ENCODE measurements around the gene ARPC4. TPM values are rescaled to one million over a fixed set of nuclear protein-coding genes. Genes with fewer than 3 reads are reported as not detected.

Gene ARPC4
- total RNA-seq, 6 donors from 2014 or later: 88.3 to 186 (median 158) TPM

- no peak for DNase-seq
- Histone ChIP-seq H3K4me1 (peaks cover 0 to 5% (median 2%) of the 10 kb centered on the region in 4 donors), H3K27me3 (no peaks in the 10 kb centered on the region), H3K36me3 (peaks cover 0 to 29% (median 14%) of the 10 kb centered on the region in 4 donors), H3K27ac (no peak overlapping the region), H3K9me3 (no peaks in the 10 kb centered on the region), H3K4me3 (no peak overlapping the region)
- TF ChIP-seq POLR2A (IDR thresholded peaks at IDR 0.05): no peak
- TF ChIP-seq CTCF (IDR thresholded peaks at IDR 0.05): no peak
- TF ChIP-seq POLR2AphosphoS5 (IDR thresholded peaks at IDR 0.05): no peak
- no peak for TF ChIP-seq EP300 (IDR thresholded peaks at IDR 0.05)
- 87 to 95% methylated on average over 9 of the region's 9 CpGs for WGBS, 2 donors
- no peak for ATAC-seq (ENCODE audit: low FRiP score in 2 of 2)
Observed at GRCh38 chr3:9815986-9816385, 23.1 kb downstream of the ARPC4 start.

- ATAC-seq (ENCODE audit: low FRiP score in 2 of 2) (no peak), DNase-seq (no peak)
- Histone ChIP-seq H3K27ac (no peak overlapping the region), H3K4me1 (no peaks in the 10 kb centered on the region), H3K36me3 (peaks cover 0 to 34% (median 14%) of the 10 kb centered on the region in 4 donors), H3K4me3 (no peak overlapping the region), H3K27me3 (no peaks in the 10 kb centered on the region), H3K9me3 (no peaks in the 10 kb centered on the region)
- TF ChIP-seq CTCF (IDR thresholded peaks at IDR 0.05) (no peak), POLR2A (IDR thresholded peaks at IDR 0.05) (no peak), POLR2AphosphoS5 (IDR thresholded peaks at IDR 0.05) (no peak), EP300 (IDR thresholded peaks at IDR 0.05) (no peak)
- WGBS, 2 donors: 75 to 94% methylated on average over 3 to 4 of the region's 6 CpGs
Observed at GRCh38 chr3:9817436-9817835, 24.6 kb downstream of the ARPC4 start.

- no peaks in the 10 kb centered on the region for H3K9me3 ChIP-seq
- ATAC-seq (ENCODE audit: low FRiP score in 2 of 2): no peak
- WGBS, 2 donors: 93 to 96% methylated on average over 6 to 7 of the region's 7 CpGs
- no peak overlapping the region for H3K27ac ChIP-seq
- H3K4me1 ChIP-seq: no peaks in the 10 kb centered on the region
- peaks cover 0 to 25% (median 11%) of the 10 kb centered on the region in 4 donors for H3K36me3 ChIP-seq
- TF ChIP-seq POLR2AphosphoS5 (IDR thresholded peaks at IDR 0.05) (no peak), EP300 (IDR thresholded peaks at IDR 0.05) (no peak), POLR2A (IDR thresholded peaks at IDR 0.05) (no peak), CTCF (IDR thresholded peaks at IDR 0.05) (no peak)
- no peaks in the 10 kb centered on the region for H3K27me3 ChIP-seq
- no peak for DNase-seq
- H3K4me3 ChIP-seq: no peak overlapping the region
Observed at GRCh38 chr3:9818666-9819335, 25.9 kb downstream of the ARPC4 start.

- H3K36me3 ChIP-seq: peaks cover 0 to 19% (median 9%) of the 10 kb centered on the region in 4 donors
- ATAC-seq (ENCODE audit: low FRiP score in 2 of 2) (no peak), DNase-seq (no peak)
- no peaks in the 10 kb centered on the region for H3K4me1 ChIP-seq
- no peak overlapping the region for H3K27ac ChIP-seq
- H3K9me3 ChIP-seq: no peaks in the 10 kb centered on the region
- no peak overlapping the region for H3K4me3 ChIP-seq
- 87 to 90% methylated on average over 7 to 12 of the region's 12 CpGs for WGBS, 2 donors
- H3K27me3 ChIP-seq: no peaks in the 10 kb centered on the region
- no peak for TF ChIP-seq EP300 (IDR thresholded peaks at IDR 0.05)
- TF ChIP-seq POLR2A (IDR thresholded peaks at IDR 0.05): no peak
- TF ChIP-seq CTCF (IDR thresholded peaks at IDR 0.05): no peak
- TF ChIP-seq POLR2AphosphoS5 (IDR thresholded peaks at IDR 0.05): no peak
Observed at GRCh38 chr3:9820543-9820942, 27.7 kb downstream of the ARPC4 start.

- H3K36me3 ChIP-seq: peaks cover 0 to 15% (median 7%) of the 10 kb centered on the region in 4 donors
- 81 to 86% methylated on average over 2 of the region's 2 CpGs for WGBS, 2 donors
- no peaks in the 10 kb centered on the region for H3K27me3 ChIP-seq
- H3K27ac ChIP-seq: no peak overlapping the region
- TF ChIP-seq CTCF (IDR thresholded peaks at IDR 0.05): peak in 1 of 6 experiments; percentile 11
- no peak for TF ChIP-seq POLR2AphosphoS5 (IDR thresholded peaks at IDR 0.05)
- TF ChIP-seq POLR2A (IDR thresholded peaks at IDR 0.05): no peak
- H3K9me3 ChIP-seq: no peaks in the 10 kb centered on the region
- H3K4me3 ChIP-seq: no peak overlapping the region
- ATAC-seq (ENCODE audit: low FRiP score in 2 of 2) (no peak), DNase-seq (no peak)
- H3K4me1 ChIP-seq: no peaks in the 10 kb centered on the region
Observed at GRCh38 chr3:9820946-9821345, 28.1 kb downstream of the ARPC4 start.

All from upper lobe of left lung (tissue), 6 donors.